NCI-H187 treated with DMSO at 0.1 percent for 48 hours (cell line): ENCODE data around the gene ERF.

Experiments used
- DNase-seq: peaks from one replicate; lab custom pipeline; 2025; lab: John Stamatoyannopoulos, UW

The ERF gene

GRCh38 chr19:42287017-42287826 lies 32.3 kb upstream of the ERF start:
- DNase-seq = no peak

- DNase-seq = no peak
Observed at GRCh38 chr19:42286349-42287016, 31.6 kb upstream of the ERF start.

- no peak for DNase-seq
Observed at GRCh38 chr19:42285988-42286348, 31.0 kb upstream of the ERF start.

DNA sequence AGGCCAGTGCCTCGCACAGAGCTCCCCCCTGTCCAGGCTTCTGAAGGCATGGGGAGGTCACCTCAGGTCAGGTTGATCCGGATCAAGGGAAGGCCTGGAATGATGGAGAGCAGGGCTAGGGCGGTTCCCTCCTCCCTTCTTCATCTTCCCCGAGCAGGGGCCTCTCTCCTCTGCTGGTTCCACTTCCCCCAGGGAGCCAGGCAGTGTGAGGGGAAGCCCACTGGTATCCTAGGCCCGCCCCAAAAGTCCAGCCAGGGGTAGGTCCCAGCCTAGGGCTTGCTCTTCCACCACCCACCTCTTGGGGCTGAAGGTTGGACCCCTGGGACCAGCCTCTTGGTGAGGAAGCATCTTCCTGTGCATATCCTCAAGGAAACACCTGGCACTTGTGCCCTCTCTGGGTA lies 30.6 kb upstream of the ERF start:
- DNase-seq = no peak

- no peak for DNase-seq
Observed at GRCh38 chr19:42284591-42285341, 29.8 kb upstream of the ERF start.

- DNase-seq = no peak
Observed at GRCh38 chr19:42284066-42284501, 29.2 kb upstream of the ERF start.

- DNase-seq = peak; percentile 71
Observed at GRCh38 chr19:42283188-42284065, 28.5 kb upstream of the ERF start.

GRCh38 chr19:42282819-42283187 lies 27.9 kb upstream of the ERF start:
- DNase-seq = no peak

DNA sequence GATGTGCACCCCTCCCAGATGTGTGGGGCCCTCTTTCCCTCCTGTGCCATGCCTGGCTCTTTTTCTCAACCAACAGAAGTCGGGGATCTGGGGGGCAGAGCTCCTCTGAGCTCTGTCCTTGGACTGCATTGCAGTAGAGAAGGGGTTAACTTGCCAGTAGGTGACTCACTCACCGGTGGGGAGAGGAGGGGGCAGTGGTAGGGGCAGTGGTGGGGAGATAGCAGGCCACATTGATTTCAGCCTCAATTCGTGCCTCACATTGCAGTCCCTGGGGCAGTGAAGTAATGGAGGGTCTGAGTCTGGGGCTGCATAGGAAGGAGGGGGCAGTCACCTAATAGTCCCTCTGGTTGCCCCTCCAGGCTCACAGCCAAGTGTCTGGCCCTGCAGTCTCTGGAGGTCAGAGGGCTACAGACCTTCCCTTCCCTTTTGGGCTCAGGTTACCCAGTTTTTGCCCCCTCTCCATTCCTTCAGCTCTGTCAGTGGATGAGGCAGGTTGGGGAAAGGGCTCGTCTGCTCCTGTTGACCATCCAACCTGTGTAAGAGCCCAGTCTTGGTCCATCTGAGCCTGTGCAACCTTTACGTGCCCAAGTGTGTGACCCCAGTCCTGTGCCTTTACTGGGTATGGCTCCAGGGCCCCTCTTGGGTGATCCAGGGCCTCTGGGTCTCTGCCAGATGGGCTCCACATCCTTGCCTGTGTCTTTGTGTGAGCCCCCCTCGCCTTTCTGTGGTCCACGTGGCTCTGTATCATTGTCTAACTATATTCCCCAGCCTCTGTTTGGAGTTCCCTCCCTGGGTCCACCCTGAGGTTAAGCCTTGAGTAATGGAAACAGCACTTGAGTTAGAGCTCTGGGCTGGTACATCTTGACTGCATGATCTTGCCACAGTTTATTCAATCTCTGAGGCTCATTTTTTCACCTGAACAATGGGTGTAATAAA lies 27.2 kb upstream of the ERF start:
- DNase-seq = no peak

- no peak for DNase-seq
Observed at GRCh38 chr19:42281146-42281826, 26.4 kb upstream of the ERF start.

GRCh38 chr19:42280815-42281145 lies 25.9 kb upstream of the ERF start:
- DNase-seq = no peak

DNA sequence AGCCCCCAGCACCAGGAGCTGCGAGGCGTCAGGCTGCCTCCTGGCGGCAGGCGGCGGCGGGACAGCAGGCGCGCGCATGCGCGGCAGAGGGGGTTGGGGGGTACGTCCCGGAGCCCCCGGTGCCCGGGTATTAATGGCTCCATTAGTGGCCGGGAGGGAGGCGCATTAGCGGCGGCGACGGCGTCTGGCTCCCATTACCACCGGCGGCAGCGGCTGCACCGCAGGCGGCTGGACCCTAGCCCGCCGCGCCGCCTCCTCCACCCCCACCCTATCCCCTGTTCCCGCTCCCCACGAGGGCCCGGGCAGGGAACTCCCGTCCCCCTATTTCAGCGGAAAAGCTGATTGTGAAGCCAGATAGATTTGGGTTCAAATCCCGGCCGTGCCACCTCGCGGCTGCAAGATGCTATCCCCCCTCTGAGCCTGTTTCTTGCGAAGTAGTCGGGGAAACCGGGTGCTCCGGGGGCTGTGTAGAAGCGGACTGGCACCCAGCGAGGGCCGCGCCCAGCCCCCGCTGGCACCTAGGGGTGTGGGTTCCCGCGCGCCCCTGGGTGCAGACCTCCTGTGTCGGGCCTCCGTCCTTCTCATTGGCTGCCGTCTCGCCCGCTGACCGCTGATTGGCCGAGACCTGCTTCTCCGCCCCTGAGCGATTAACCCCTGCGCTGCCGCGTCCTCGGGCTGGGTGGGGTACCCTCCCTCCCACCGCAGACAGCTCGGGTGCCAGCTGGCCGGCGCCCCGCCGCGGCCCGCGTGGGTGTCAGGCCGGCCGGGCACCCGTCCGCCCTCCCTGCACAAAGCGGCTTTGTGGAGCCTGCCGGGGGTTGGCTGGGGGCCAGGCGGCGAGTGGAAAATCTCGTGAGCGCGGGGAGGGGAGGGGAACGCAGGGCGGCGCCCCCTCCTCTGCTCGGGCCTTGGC lies 25.2 kb upstream of the ERF start:
- DNase-seq = peak; percentile 59

- DNase-seq = no peak
Observed at GRCh38 chr19:42279155-42279901, 24.4 kb upstream of the ERF start.

- DNase-seq = no peak
Observed at GRCh38 chr19:42278452-42279154, 23.7 kb upstream of the ERF start.

DNA sequence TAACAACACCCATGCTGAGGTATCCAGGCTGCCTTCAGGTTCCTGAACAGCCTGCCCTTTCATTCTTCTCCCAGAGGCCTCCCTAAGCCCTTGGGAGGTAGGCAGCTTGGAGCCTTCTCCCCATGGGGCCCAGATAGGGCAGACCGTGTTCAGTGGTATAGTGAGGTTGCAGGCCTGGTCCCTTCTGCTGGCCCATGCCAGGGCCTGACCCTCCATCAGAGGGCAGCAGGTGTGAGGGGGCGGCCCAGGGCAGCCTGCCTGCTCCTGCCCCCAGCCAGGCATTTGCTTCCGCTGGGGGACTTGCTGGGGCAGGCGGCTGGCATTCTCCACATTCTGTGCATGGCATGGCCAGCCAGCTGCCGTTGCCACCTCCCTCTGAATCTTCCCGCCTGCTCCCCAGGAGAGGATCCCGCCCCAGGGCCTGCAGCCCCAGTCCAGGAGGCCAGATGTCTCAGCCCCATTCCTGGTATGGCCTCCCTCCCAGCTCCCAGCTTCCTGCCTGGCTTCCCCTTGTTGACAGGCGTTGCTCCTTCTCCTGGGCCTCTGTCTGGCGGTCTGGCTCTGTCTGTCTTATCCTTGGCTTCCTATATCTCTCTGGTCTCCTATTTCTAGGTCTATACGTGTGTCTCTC lies 23.0 kb upstream of the ERF start:
- no peak for DNase-seq

DNA sequence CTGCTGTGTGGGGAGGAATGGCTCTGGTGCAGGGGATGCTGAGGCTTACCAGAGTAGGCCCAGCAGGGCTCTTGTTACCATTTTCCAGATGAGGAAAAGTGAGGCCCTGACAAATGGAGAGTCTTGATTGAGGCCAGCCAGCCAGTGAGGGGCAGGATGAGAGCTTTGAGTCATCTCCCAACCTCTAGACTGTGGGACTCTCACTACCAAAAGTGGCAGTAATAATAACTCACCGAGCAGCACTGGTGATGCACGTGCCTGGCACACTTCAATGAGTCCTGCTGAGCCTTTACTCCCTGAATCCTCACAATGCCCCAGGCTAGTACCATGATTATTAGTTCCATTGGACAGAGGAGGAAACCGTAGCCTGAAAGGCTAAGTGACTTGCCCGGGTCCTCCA lies 21.9 kb upstream of the ERF start:
- no peak for DNase-seq

DNA sequence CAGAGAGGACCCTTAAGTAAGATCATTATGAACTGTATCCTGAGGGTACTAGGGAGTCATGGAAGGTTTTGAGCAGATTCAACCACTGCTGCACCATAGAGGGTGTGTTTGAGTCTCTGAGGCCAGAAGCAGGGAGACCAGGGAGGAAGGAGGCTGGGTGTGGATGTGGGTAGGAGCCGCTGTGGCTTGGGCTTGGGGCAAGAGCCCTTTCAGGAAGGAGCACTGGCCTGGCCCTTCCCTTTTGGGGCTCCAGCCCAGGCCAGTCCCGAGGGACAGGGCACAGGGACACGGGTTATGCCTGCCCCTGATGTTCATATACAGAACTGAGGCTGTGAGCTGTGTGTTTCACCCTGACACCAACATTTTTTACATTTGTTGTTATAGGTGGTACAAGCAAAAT lies 21.4 kb upstream of the ERF start:
- DNase-seq = no peak

DNA sequence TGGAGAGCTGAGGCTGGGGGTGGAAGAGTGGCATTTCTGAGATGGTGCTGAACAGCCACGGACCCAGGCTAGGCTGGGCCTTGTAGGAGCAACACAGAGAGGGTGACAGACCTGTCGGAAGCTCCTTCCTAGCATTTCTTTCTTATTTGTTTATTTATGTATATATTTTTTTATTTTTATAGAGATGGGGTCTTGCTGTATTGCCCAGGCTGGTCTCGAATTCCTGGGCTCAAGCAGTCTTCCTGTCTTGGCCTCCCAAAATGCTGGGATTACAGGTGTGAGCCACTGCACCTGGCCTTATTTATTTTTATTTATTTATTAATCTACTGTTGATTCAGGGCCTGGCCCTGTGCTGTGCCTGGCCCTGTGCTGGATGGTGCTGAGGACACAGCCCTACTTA lies 20.6 kb upstream of the ERF start:
- DNase-seq = no peak
